Fibroblast of skin of scalp (primary cell): ENCODE results near the gene TNPO1.
A peak's percentile ranks its signal among the peaks of the same experiment; 100 is the strongest.

Experiments
- DNase-seq: peaks from one replicate; pipeline ENCODE4 v3.0.0-alpha.2; 2013

TNPO1 gene

GRCh38 chr5:72818866-72819534, 2.5 kb downstream of the TNPO1 start:
- DNase-seq = peak; percentile 68

GRCh38 chr5:72821776-72822175, 5.3 kb downstream of the TNPO1 start:
- no peak for DNase-seq

GRCh38 chr5:72822944-72823343, 6.5 kb downstream of the TNPO1 start:
- DNase-seq = no peak

- DNase-seq = no peak
Observed at GRCh38 chr5:72829707-72830106, 13.2 kb downstream of the TNPO1 start.

GRCh38 chr5:72830362-72830761, 13.9 kb downstream of the TNPO1 start:
- peak; percentile 54 for DNase-seq

GRCh38 chr5:72831685-72832084, 15.2 kb downstream of the TNPO1 start:
- DNase-seq = no peak

GRCh38 chr5:72834924-72835323, 18.5 kb downstream of the TNPO1 start:
- no peak for DNase-seq

GRCh38 chr5:72835633-72836032, 19.2 kb downstream of the TNPO1 start:
- no peak for DNase-seq

- DNase-seq = no peak
Observed at GRCh38 chr5:72836810-72837209, 20.3 kb downstream of the TNPO1 start.

GRCh38 chr5:72837524-72838096, 21.1 kb downstream of the TNPO1 start:
- peak; percentile 38 for DNase-seq

- DNase-seq = no peak
Observed at GRCh38 chr5:72840041-72840440, 23.6 kb downstream of the TNPO1 start.

GRCh38 chr5:72841756-72842535, 25.5 kb downstream of the TNPO1 start:
- DNase-seq = peak; percentile 68

- DNase-seq = peak; percentile 56
Observed at GRCh38 chr5:72842816-72843215, 26.4 kb downstream of the TNPO1 start.

- DNase-seq = no peak
Observed at GRCh38 chr5:72844218-72844603, 27.8 kb downstream of the TNPO1 start.

GRCh38 chr5:72845889-72846288, 29.4 kb downstream of the TNPO1 start:
- peak; percentile 43 for DNase-seq

- DNase-seq = no peak
Observed at GRCh38 chr5:72846483-72846882, 30.0 kb downstream of the TNPO1 start.

- DNase-seq = peak; percentile 49
Observed at GRCh38 chr5:72847439-72847838, 31.0 kb downstream of the TNPO1 start.

- DNase-seq = peak; percentile 94
Observed at GRCh38 chr5:72847989-72848473, 31.6 kb downstream of the TNPO1 start.

- DNase-seq = peak; percentile 36
Observed at GRCh38 chr5:72848474-72849428, 32.3 kb downstream of the TNPO1 start.

- DNase-seq = no peak
Observed at GRCh38 chr5:72849546-72849945, 33.1 kb downstream of the TNPO1 start.

GRCh38 chr5:72850113-72850512, 33.7 kb downstream of the TNPO1 start:
- no peak for DNase-seq

- DNase-seq = no peak
Observed at GRCh38 chr5:72852356-72852755, 35.9 kb downstream of the TNPO1 start.
